Brain pericyte (primary cell): ENCODE results near the gene SLC36A3.
A peak's percentile ranks its signal among the peaks of the same experiment; 100 is the strongest.
"Not testable (repeated sequence)": the region's sequence is repeated elsewhere in the genome, so short reads cannot be mapped to it uniquely, and the experiment has no call there.

Source experiments
- DNase-seq: peaks from one replicate; pipeline ENCODE4 v3.0.0-alpha.2; 2012; ENCODE audit warnings: low read depth, low spot score

The SLC36A3 gene

GRCh38 chr5:151259931-151260330 is 43.6 kb downstream of the SLC36A3 start:
- no peak for DNase-seq

- DNase-seq = no peak
Measured at GRCh38 chr5:151258816-151259215, 44.8 kb downstream of the SLC36A3 start.

- no peak for DNase-seq
Measured at GRCh38 chr5:151258201-151258611, 45.4 kb downstream of the SLC36A3 start.

GRCh38 chr5:151257731-151258181 is 45.8 kb downstream of the SLC36A3 start:
- no peak for DNase-seq

- no peak for DNase-seq
Measured at GRCh38 chr5:151255621-151256286, 47.8 kb downstream of the SLC36A3 start.

- DNase-seq = not testable (repeated sequence)
Measured at GRCh38 chr5:151254990-151255389, 48.6 kb downstream of the SLC36A3 start.

GRCh38 chr5:151254556-151254955 is 49.0 kb downstream of the SLC36A3 start:
- DNase-seq = no peak

GRCh38 chr5:151253605-151253950 is 50.0 kb downstream of the SLC36A3 start:
- no peak for DNase-seq

GRCh38 chr5:151252762-151253604 is 50.6 kb downstream of the SLC36A3 start, which contains the start of gene GM2A:
GM2A (plus strand) TSS chr5:151253185; CDS start chr5:151253217, 32 bp downstream.
- peak; percentile 99 for DNase-seq

GRCh38 chr5:151251621-151252020 is 51.9 kb downstream of the SLC36A3 start:
- no peak for DNase-seq

- DNase-seq = no peak
Measured at GRCh38 chr5:151251001-151251551, 52.5 kb downstream of the SLC36A3 start.

GRCh38 chr5:151250346-151251000 is 53.1 kb downstream of the SLC36A3 start:
- DNase-seq = no peak

- DNase-seq = no peak
Measured at GRCh38 chr5:151249281-151249680, 54.3 kb downstream of the SLC36A3 start.

- DNase-seq = no peak
Measured at GRCh38 chr5:151248651-151249050, 54.9 kb downstream of the SLC36A3 start.

- no peak for DNase-seq
Measured at GRCh38 chr5:151245680-151246219, 57.8 kb downstream of the SLC36A3 start.

- no peak for DNase-seq
Measured at GRCh38 chr5:151244206-151244605, 59.4 kb downstream of the SLC36A3 start.

- no peak for DNase-seq
Measured at GRCh38 chr5:151243564-151243963, 60.0 kb downstream of the SLC36A3 start.

GRCh38 chr5:151243127-151243526 is 60.4 kb downstream of the SLC36A3 start:
- no peak for DNase-seq

GRCh38 chr5:151240924-151241635 is 62.5 kb downstream of the SLC36A3 start:
- DNase-seq = no peak

GRCh38 chr5:151240268-151240835 is 63.2 kb downstream of the SLC36A3 start:
- DNase-seq = not testable (repeated sequence)
